SK-N-SH (cell line): ENCODE measurements around the gene TBC1D17. TPM values are rescaled to one million over a fixed set of nuclear protein-coding genes. Genes with fewer than 3 reads are reported as not detected.

Source experiments
- CTCF ChIA-PET: fragments of 300-600, 350-600 bp; formaldehyde crosslinking; extraction: SDS; loops from one replicate; lab custom pipeline; 2021; lab: Yijun Ruan, JAX
- POLR2A ChIA-PET: fragments of 350-600 bp; sonication (Branson Sonifier 250); formaldehyde crosslinking; extraction: SDS; loops from one replicate; lab custom pipeline; 2020; ENCODE audit warnings: antibody characterized with exemption, inconsistent platforms; lab: Yijun Ruan, JAX
- DNase-seq: peaks from one replicate; pipeline ENCODE4 v3.0.0; 2012
- H2AFZ ChIP-seq: fragments of 200-600 bp; sonication (generic); 2 replicates; pipeline ENCODE4 v1.8.1; 2016; ENCODE audit warnings: antibody characterized with exemption, mild to moderate bottlenecking, low read depth
- H3F3A ChIP-seq: fragments of 200-600 bp; sonication (generic); replicated peaks from 2 replicates; pipeline ENCODE3; 2016; ENCODE audit warnings: antibody characterized with exemption, mild to moderate bottlenecking; ENCODE audit not compliant: insufficient read depth
- H3K27ac ChIP-seq, 2 experiments: fragments of 200-500 bp in 1 of 2; fragments of 200-600 bp in 1 of 2; sonication (Bioruptor generic) in 1 of 2; sonication (generic), shearing (Covaris generic) in 1 of 2; 2 replicates each; pipeline versions ENCODE4 v1.5.1 to v1.6.1; 2014 to 2016; ENCODE audit warnings: low read depth in 2 of 2, inconsistent platforms in 1 of 2, low read length in 1 of 2, mild to moderate bottlenecking in 1 of 2, mixed read lengths in 1 of 2
- H3K27me3 ChIP-seq: fragments of 200-600 bp; sonication (generic), shearing (Covaris generic); 2 replicates; pipeline ENCODE4 v1.6.1; 2016; ENCODE audit warnings: mixed run types; ENCODE audit not compliant: insufficient read depth
- H3K36me3 ChIP-seq, 2 experiments: fragments of 200-500 bp in 1 of 2; fragments of 200-600 bp in 1 of 2; sonication (Bioruptor generic) in 1 of 2; sonication (generic) in 1 of 2; replicated peaks in 1 of 2; 2 replicates each; pipeline versions ENCODE3 to v1.5.1; 2014 to 2016; ENCODE audit warnings: low read length in 1 of 2, mild to moderate bottlenecking in 1 of 2; ENCODE audit not compliant: insufficient read depth in 2 of 2, control insufficient read depth in 1 of 2
- H3K4me1 ChIP-seq, 2 experiments: fragments of 200-500 bp in 1 of 2; fragments of 200-600 bp in 1 of 2; sonication (Bioruptor generic) in 1 of 2; sonication (generic), shearing (Covaris generic) in 1 of 2; 2 replicates each; pipeline versions ENCODE4 v1.5.1 to v1.6.1; 2014 to 2016; ENCODE audit warnings: low read depth in 1 of 2, low read length in 1 of 2, mixed run types in 1 of 2; ENCODE audit not compliant: insufficient read depth in 2 of 2, control insufficient read depth in 1 of 2
- H3K4me2 ChIP-seq: fragments of 200-600 bp; sonication (generic), shearing (Covaris generic); 2 replicates; pipeline ENCODE4 v1.6.1; 2017; ENCODE audit warnings: mixed run types
- H3K4me3 ChIP-seq, 2 experiments: fragments of 200-500 bp in 1 of 2; fragments of 200-600 bp in 1 of 2; sonication (Bioruptor generic) in 1 of 2; sonication (generic), shearing (Covaris generic) in 1 of 2; 2 replicates each; pipeline versions ENCODE4 v1.5.1 to v1.8.1; 2014 to 2016; ENCODE audit warnings: low read depth in 2 of 2, inconsistent platforms in 1 of 2, low read length in 1 of 2, mild to moderate bottlenecking in 1 of 2, mixed read lengths in 1 of 2, moderate library complexity in 1 of 2
- H3K79me2 ChIP-seq: fragments of 200-600 bp; sonication (generic); 2 replicates; pipeline ENCODE4 v1.8.1; 2017; ENCODE audit warnings: mild to moderate bottlenecking; ENCODE audit not compliant: insufficient read depth
- H3K9ac ChIP-seq: fragments of 200-600 bp; sonication (generic); 2 replicates; pipeline ENCODE4 v1.6.1; 2017; ENCODE audit warnings: mixed run types
- H3K9me2 ChIP-seq: fragments of 200-600 bp; sonication (generic); 2 replicates; pipeline ENCODE4 v1.6.1; 2017; ENCODE audit warnings: mixed run types
- H3K9me3 ChIP-seq: fragments of 200-600 bp; sonication (generic); 2 replicates; pipeline ENCODE4 v1.6.1; 2017; ENCODE audit warnings: mixed run types, mild to moderate bottlenecking, moderate library complexity
- H4K20me1 ChIP-seq: fragments of 200-600 bp; sonication (generic); 2 replicates; pipeline ENCODE4 v1.6.1; 2017; ENCODE audit warnings: mild to moderate bottlenecking, mixed run types; ENCODE audit not compliant: insufficient read depth
- CHD2 ChIP-seq: fragments of 150-350 bp; IDR thresholded peaks from 2 replicates; pipeline ENCODE4 v1.6.1; 2018; ENCODE audit warnings: low read length; ENCODE audit not compliant: partially characterized antibody
- CTCF ChIP-seq: fragments of 200-600 bp; sonication (generic); IDR thresholded peaks from 2 replicates; pipeline ENCODE4 v1.6.1; 2017; ENCODE audit warnings: antibody characterized with exemption, mild to moderate bottlenecking, moderate library complexity
- FOXJ3 ChIP-seq: sonication (generic); formaldehyde crosslinking; IDR thresholded peaks from 2 replicates; pipeline ENCODE4 v1.5.1; 2020; ENCODE audit warnings: mild to moderate bottlenecking, missing genetic modification reagents
- GABPA ChIP-seq: IDR thresholded peaks from 2 replicates; pipeline ENCODE4 v1.4.0; 2012; ENCODE audit warnings: low read depth, mild to moderate bottlenecking
- GATA2 ChIP-seq: sonication (generic); formaldehyde crosslinking; IDR thresholded peaks from 2 replicates; pipeline ENCODE4 v1.5.0; 2020; ENCODE audit warnings: mild to moderate bottlenecking, missing genetic modification reagents
- IRF3 ChIP-seq: fragments of 150-350 bp; IDR thresholded peaks from 2 replicates; pipeline ENCODE4 v1.6.1; 2016; ENCODE audit warnings: mild to moderate bottlenecking, low read depth, low read length
- NFIC ChIP-seq: IDR thresholded peaks from 2 replicates; pipeline ENCODE4 v1.4.0; 2012; ENCODE audit warnings: borderline replicate concordance
- POLR2AphosphoS5 ChIP-seq: IDR thresholded peaks from 2 replicates; pipeline ENCODE4 v1.6.1; 2012; ENCODE audit warnings: low read depth, low read length
- RFX5 ChIP-seq: IDR thresholded peaks from 2 replicates; pipeline ENCODE4 v1.6.1; 2012; ENCODE audit warnings: mild to moderate bottlenecking, improper control_type of control experiment, low read length
- RXRA ChIP-seq: IDR thresholded peaks from 2 replicates; pipeline ENCODE4 v1.4.0; 2012; ENCODE audit warnings: low read depth, mild to moderate bottlenecking, borderline replicate concordance
- SIN3A ChIP-seq: IDR thresholded peaks from 2 replicates; pipeline ENCODE4 v1.6.1; 2012; ENCODE audit warnings: low read depth, mild to moderate bottlenecking, low read length, moderate library complexity, borderline replicate concordance
- SMC3 ChIP-seq: IDR thresholded peaks from 2 replicates; pipeline ENCODE4 v1.6.1; 2012; ENCODE audit warnings: low read depth, low read length, improper control_type of control experiment
- TCF12 ChIP-seq: IDR thresholded peaks from 2 replicates; pipeline ENCODE4 v1.4.0; 2012
- USF2 ChIP-seq: fragments of 150-350 bp; IDR thresholded peaks from 2 replicates; pipeline ENCODE4 v1.6.1; 2017; ENCODE audit warnings: antibody characterized with exemption, low read length, low read depth, borderline replicate concordance
- ZBTB33 ChIP-seq: IDR thresholded peaks from 2 replicates; pipeline ENCODE4 v1.4.0; 2012; ENCODE audit warnings: low read depth, borderline replicate concordance
- whole genome bisulfite sequencing: methylation state at CpG from one replicate; pipeline ENCODE4 v1.1.6; 2017; ENCODE audit warnings: low lambda C conversion rate; 5-methylcytosine and 5-hydroxymethylcytosine counted together
- polyA plus RNA-seq, 3 experiments: library from polyadenylated mRNA; depleted of rRNA; stranded (reverse); fragments of >200 nt; gene quantifications; 2 replicates each; pipeline ENCODE4 v1.2.3, GENCODE V29; 2012

Gene TBC1D17
- polyA plus RNA-seq, 1 of the 3 experiments (the other 2 are of a cell fraction): 28.3 TPM

GRCh38 chr19:49883094-49883493, 5.6 kb downstream of the TBC1D17 start:
- Histone ChIP-seq H3K9me3 (no peaks in the 10 kb centered on the region), H3K36me3 (peaks cover 41 to 56% of the 10 kb centered on the region in 2 experiments), H3K27me3 (no peaks in the 10 kb centered on the region), H3K9me2 (no peaks in the 10 kb centered on the region), H3K4me2 (no peak overlapping the region), H3K79me2 (peaks cover 19% of the 10 kb centered on the region), H3F3A (peaks cover 10% of the 10 kb centered on the region), H3K4me1 (peaks cover 7 to 11% of the 10 kb centered on the region in 2 experiments; a peak in 2 of 4 replicates), H4K20me1 (no peaks in the 10 kb centered on the region), H3K27ac (no peak overlapping the region), H2AFZ (no peak overlapping the region), H3K4me3 (no peak overlapping the region), H3K9ac (no peak overlapping the region)
- TF ChIP-seq TCF12: no peak
- no peak for TF ChIP-seq IRF3
- no peak for TF ChIP-seq NFIC
- no peak for TF ChIP-seq CHD2
- TF ChIP-seq ZBTB33: no peak
- TF ChIP-seq CTCF: no peak
- TF ChIP-seq USF2: no peak
- TF ChIP-seq GATA2 (CRISPR knock-in tag): no peak
- no peak for TF ChIP-seq SMC3
- no peak for TF ChIP-seq GABPA
- TF ChIP-seq FOXJ3: no peak
- TF ChIP-seq SIN3A: no peak
- ChIA-PET POLR2A (no interaction called here), CTCF (no interaction called here)
- no peak for DNase-seq
- WGBS: 89% methylated on average over 4 of the region's 5 CpGs

- H3K79me2 ChIP-seq: peaks cover 9% of the 10 kb centered on the region
- H3F3A ChIP-seq: peaks cover 10% of the 10 kb centered on the region
- H3K9ac ChIP-seq: no peak overlapping the region
- no peaks in the 10 kb centered on the region for H4K20me1 ChIP-seq
- H3K27me3 ChIP-seq: no peaks in the 10 kb centered on the region
- ChIA-PET CTCF (no interaction called here), POLR2A (no interaction called here)
- H3K4me3 ChIP-seq: no peak overlapping the region
- no peak overlapping the region for H2AFZ ChIP-seq
- H3K9me3 ChIP-seq: no peaks in the 10 kb centered on the region
- no peak for DNase-seq
- H3K4me1 ChIP-seq: peaks cover 0 to 3% of the 10 kb centered on the region in 2 experiments; a peak in 1 of 4 replicates
- H3K36me3 ChIP-seq: peaks cover 41 to 54% of the 10 kb centered on the region in 2 experiments
- H3K27ac ChIP-seq: no peak overlapping the region
- H3K4me2 ChIP-seq: no peak overlapping the region
- no peak for TF ChIP-seq RFX5
- TF ChIP-seq CTCF: no peak
- TF ChIP-seq GABPA: no peak
- TF ChIP-seq FOXJ3: no peak
- no peak for TF ChIP-seq SIN3A
- no peak for TF ChIP-seq ZBTB33
- no peak for TF ChIP-seq RXRA
- no peak for TF ChIP-seq POLR2AphosphoS5
- no peaks in the 10 kb centered on the region for H3K9me2 ChIP-seq
- 100% methylated on average over 4 of the region's 18 CpGs for WGBS
Measured at GRCh38 chr19:49884109-49884508, 6.6 kb downstream of the TBC1D17 start.
